GM15510 (cell line): ENCODE data around the gene SLC5A3.

ENCODE experiments used
- POLR2A ChIP-seq: IDR thresholded peaks from 3 replicates; pipeline ENCODE4 v1.6.1; 2011; ENCODE audit warnings: borderline replicate concordance; ENCODE audit not compliant: insufficient read length; ENCODE audit errors: extremely low read depth

SLC5A3 gene

GRCh38 chr21:34052171-34052570 is 21.2 kb upstream of the SLC5A3 start:
- TF ChIP-seq POLR2A: no peak

DNA sequence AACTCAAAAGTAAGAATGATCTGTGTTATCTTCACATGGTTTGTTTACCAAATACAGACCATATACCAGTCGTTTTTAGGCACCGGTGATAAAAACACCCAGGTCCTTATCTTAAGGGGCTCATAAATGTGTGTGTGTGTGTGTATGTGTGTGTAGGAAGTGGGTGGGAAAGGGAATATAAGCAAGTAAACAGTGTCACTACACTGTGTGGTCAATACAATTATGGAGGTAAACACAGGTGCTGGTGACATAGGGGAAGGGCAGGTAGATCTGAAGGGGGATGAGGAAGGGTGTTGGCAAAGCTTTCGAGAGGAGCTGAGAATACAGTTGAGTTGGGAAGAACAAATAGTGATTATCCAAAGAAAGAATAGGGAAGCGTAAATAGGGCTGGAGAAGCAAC is 19.1 kb upstream of the SLC5A3 start:
- no peak for TF ChIP-seq POLR2A

GRCh38 chr21:34055615-34056014 is 17.8 kb upstream of the SLC5A3 start:
- no peak for TF ChIP-seq POLR2A

- TF ChIP-seq POLR2A: no peak
These were observed 11.4 kb upstream of the SLC5A3 start for GRCh38 chr21:34061983-34062382.

DNA sequence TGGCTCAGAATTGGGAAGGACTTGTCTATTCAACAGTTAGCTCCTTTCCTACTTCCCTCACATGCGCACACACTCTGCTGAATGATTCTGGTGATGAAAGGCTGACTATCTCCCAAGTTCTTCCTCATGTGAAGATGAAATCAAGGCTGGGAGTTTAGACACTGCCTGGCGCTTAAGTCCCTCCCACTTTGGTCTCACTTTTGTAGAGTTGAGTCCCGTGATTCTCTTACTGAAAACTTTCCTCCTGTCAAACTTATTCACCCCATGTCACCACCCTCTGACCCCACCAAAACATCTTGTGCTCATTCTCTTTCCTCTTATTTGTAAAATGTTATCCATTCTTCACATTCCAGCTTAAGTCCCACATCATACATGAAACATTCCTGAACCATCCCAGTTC is 8.4 kb upstream of the SLC5A3 start:
- TF ChIP-seq POLR2A: no peak

DNA sequence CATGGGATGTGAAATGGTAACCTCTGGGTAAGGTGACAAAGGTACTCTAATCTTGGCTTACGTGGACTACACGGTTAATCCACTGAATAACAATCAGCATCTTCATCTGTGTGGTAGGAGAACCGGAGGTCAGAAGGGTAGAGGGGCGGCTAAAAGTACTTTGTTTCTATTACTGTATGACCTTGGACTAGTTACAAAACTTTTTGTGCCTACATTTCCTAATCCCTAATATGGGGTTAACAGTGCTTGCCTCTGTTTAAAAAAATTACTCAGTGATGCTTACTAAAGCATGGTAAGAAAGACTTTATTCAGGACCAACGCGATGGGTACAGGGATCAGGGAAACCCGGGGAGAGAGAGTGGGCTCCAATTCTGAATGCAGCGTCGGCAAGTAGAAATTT is 1.7 kb upstream of the SLC5A3 start:
- TF ChIP-seq POLR2A: no peak

GRCh38 chr21:34072145-34073031 is 990 bp upstream of the SLC5A3 start:
- no peak for TF ChIP-seq POLR2A

DNA sequence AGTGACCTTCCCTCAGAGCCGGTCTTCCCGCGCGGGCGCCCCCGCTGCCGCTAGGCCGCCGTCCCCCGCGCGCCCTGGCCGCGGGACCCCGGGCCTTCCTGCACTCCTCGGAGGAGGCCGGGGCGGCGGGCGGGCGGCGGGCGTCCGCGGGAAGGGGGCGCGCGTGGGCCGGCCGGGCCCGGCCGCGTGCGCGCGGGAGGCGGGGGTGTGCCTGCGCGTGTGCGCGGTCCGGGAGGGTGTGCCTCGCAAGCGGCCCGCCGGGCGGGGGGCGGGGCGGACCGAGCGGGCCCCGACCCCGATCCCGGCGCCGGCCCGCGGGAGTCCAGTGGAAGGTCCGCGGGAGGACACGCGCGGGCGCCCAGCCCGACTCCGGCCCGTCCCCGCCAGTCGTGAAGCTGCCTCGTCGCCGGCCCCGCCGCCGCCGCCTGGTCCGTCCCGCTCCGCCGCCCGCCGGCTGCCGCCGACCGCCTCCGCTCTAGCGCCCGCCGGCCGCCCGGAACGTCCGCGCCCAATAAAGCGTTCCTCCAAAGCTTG is 438 bp downstream of the SLC5A3 start:
- no peak for TF ChIP-seq POLR2A

DNA sequence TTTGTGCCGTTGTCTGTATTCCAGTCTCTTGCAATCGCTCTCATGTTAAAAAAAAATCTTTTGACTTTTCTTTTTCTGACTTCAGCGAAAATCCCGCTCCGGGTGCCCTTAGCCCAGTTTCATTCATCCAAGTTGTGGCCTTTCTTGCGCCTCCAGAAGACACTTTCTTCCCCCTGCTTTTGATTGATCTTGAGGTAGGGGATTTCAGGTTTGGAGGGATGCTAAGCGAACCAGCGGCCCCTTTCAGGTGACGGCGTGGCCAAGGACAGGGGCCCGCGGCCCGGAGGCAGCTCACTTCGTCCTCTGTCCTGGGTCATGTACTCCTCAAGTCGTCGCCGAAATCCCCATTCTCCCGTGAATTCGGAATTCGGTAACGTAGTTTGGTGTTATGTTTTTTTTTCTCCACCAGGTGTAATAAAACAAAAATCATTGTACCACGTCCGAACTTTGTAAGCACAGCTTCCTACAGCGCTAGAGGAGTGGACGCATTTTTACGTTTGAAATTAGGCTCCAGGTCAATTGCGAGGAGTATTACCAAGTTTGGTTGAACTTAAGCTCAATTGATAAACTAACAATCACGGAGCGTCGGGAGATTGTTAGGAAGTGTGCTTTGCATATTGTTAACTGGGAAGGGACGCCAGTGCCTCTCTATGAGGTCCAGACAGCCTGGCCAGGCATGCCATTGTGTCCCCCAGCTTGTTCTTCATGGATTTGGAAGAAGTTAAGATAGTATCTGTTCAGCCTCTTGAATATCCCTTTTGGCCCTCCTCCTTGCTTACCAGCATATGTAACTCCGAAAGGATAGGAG is 1.1 kb downstream of the SLC5A3 start:
- no peak for TF ChIP-seq POLR2A

DNA sequence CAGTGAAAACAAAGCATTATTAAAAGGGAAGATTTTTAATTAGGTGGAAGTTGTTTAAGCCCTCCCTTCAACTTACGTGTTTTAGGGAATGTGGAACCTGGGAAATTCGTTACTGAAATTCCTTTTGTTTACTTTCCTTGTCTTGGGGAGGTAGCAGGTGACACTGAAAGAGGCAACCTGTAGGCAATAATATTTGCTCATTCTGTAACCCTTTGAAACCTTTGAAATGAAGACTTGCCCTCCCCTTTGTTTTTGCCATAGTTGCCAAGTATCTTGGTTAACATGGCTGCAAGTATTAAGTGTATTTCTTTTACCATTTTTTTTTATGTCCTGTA is 1.7 kb downstream of the SLC5A3 start:
- TF ChIP-seq POLR2A: no peak

DNA sequence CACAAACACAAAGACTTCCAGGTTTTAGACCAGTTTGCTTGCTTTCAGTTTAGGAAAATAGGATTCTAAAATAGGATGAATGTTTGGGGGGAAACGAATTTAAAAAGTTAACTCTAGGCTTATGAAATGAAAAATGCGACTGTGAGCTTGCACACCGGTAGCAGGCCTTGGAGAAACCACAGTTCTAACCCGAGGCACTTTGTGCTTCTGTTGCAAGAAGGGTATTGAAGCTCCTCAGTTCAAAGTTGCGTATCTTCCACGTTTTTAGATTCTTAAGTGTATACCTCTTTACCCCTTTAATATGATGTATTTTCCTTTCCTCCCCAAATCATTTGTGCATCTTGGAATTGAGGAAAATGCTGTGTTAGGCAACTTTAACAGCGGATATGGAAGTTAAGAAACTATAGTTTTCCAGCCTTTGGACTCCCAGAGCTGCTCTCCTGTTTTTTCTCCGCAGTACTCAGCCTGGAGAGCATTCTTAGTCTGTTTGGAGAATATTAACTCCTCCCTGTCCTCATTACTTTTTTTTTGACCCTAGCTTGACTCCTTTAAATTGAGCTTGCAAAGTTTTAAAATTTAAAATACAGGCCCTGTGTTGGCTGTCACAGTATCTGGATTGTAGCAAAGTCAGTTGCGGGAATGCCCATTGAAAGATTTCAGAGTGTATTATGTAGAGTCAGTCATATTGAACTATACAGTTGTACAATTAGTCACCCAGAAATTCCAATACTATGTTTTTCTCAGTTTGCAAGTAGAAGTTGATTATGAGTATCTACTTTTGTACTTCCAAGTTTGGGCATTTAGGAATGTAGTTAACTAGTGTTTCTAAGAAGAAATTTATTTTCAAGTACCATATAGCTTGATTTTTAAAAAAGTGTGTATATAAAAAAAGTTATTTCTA is 2.6 kb downstream of the SLC5A3 start:
- TF ChIP-seq POLR2A: no peak

- TF ChIP-seq POLR2A: no peak
These were observed 3.5 kb downstream of the SLC5A3 start for GRCh38 chr21:34076835-34077234.

GRCh38 chr21:34077888-34078287 is 4.5 kb downstream of the SLC5A3 start:
- no peak for TF ChIP-seq POLR2A

- no peak for TF ChIP-seq POLR2A
These were observed 5.5 kb downstream of the SLC5A3 start for GRCh38 chr21:34078915-34079314.

DNA sequence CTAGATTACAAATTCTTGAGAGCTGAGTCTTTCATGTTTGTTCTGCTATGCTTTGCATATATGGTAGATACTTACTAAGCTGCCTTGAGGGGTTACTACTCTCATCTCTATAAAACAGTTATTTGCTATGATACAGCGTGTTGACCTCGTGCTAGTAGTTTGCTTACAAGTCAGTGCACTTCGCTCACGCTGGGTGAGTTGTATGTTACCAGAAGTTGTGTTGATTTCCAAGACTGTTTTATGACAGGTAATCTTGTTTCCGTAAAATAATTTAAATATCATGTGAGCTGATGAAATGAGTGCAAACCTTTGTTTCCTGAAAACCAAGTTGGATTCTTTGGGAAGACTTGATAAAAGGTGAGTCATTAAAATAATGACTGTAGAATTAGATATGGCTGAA is 7.3 kb downstream of the SLC5A3 start:
- TF ChIP-seq POLR2A: no peak
